K562 (cell line): ENCODE results near the gene ZDHHC11B. TPM values are rescaled to one million over a fixed set of nuclear protein-coding genes. Genes with fewer than 3 reads are reported as not detected.

Experiments used
- ELF2 ChIP-seq: fragments of 250-450 bp; sonication (Bioruptor Pico); IDR thresholded peaks from 2 replicates; pipeline ENCODE4 v1.5.0; 2021; ENCODE audit warnings: mild to moderate bottlenecking
- HDGF ChIP-seq: fragments of 450-650 bp; IDR thresholded peaks from 2 replicates; pipeline ENCODE4 v1.6.1; 2016
- HNRNPK ChIP-seq: fragments of 200-400 bp; formaldehyde crosslinking; IDR thresholded peaks from one replicate; pipeline ENCODE4 v1.6.1; 2018; ENCODE audit warnings: mild to moderate bottlenecking, low read depth, low read length; ENCODE audit not compliant: poor library complexity, severe bottlenecking
- KLF16 ChIP-seq: IDR thresholded peaks from 2 replicates; pipeline ENCODE4 v1.6.1; 2016; ENCODE audit warnings: antibody characterized with exemption
- NRF1 ChIP-seq, 2 experiments: fragments of 450-650 bp; IDR thresholded peaks in 1 of 2; conservative IDR thresholded peaks in 1 of 2; 2 replicates each; pipeline ENCODE4 v1.6.1; 2014; ENCODE audit warnings: mild to moderate bottlenecking in 2 of 2
- POLR2G ChIP-seq: fragments of 200-400 bp; formaldehyde crosslinking; IDR thresholded peaks from 2 replicates; pipeline ENCODE4 v1.6.1; 2017; ENCODE audit warnings: low read depth, mild to moderate bottlenecking, antibody characterized with exemption, low read length, moderate library complexity
- ZNF384 ChIP-seq: IDR thresholded peaks from 2 replicates; pipeline ENCODE4 v1.6.1; 2012; ENCODE audit warnings: low read depth, low read length, improper control_type of control experiment
- polyA plus RNA-seq, 8 experiments: library from polyadenylated mRNA; depleted of rRNA in 4 of 8; stranded (reverse) in 5 of 8; unstranded in 3 of 8; fragments of >200 nt; fragmentation: Nextera tagmentation in 2 of 8; fragmentation: Illumina TruSeq in 1 of 8; extraction: Ambion mirVana in 2 of 8; extraction: Trizol in 1 of 8; gene quantifications; 2 replicates each; pipeline versions ENCODE4 v1.2.1 to v1.2.3, GENCODE V29; 2011 to 2014; ENCODE audit warnings: inconsistent platforms in 1 of 8, missing spikeins in 1 of 8
- total RNA-seq, 7 experiments: library from RNA; depleted of rRNA in 6 of 7; stranded (reverse); fragments of >200 nt in 6 of 7; fragmentation: Illumina TruSeq in 2 of 7; extraction: Trizol in 2 of 7; gene quantifications; 2 replicates each; pipeline versions ENCODE4 v1.2.1 to v1.2.3, GENCODE V29; 2011 to 2021; ENCODE audit warnings: low replicate concordance in 1 of 7
- TF ChIP-seq, protein P1 (sequence below): fragments of 200-600 bp; sonication (generic); IDR thresholded peaks from one replicate; pipeline ENCODE4 v1.6.1; 2012; ENCODE audit warnings: mild to moderate bottlenecking, low read depth, low read length, inconsistent platforms
- TF ChIP-seq, protein P2 (sequence below): fragments of 450-650 bp; IDR thresholded peaks from 2 replicates; pipeline ENCODE4 v1.6.1; 2018; ENCODE audit warnings: mild to moderate bottlenecking, low read depth; ENCODE audit not compliant: partially characterized antibody
- TF ChIP-seq, protein P3 (sequence below): fragments of 250-450 bp; sonication (Bioruptor Pico); IDR thresholded peaks from 2 replicates; pipeline ENCODE4 v1.8.0; 2021; ENCODE audit warnings: mild to moderate bottlenecking, moderate library complexity
- TF ChIP-seq, protein P4 (sequence below): fragments of 450-650 bp; formaldehyde crosslinking; IDR thresholded peaks from 2 replicates; pipeline ENCODE4 v1.4.0; 2022; ENCODE audit warnings: missing genetic modification characterization

The ZDHHC11B gene
- total and polyA plus RNA-seq, 9 of the 15 experiments (the other 6 are each of a cell fraction or from before 2014, with no cell fraction given): 0.03 to 0.23 (median 0.15) TPM; not detected in 3

DNA sequence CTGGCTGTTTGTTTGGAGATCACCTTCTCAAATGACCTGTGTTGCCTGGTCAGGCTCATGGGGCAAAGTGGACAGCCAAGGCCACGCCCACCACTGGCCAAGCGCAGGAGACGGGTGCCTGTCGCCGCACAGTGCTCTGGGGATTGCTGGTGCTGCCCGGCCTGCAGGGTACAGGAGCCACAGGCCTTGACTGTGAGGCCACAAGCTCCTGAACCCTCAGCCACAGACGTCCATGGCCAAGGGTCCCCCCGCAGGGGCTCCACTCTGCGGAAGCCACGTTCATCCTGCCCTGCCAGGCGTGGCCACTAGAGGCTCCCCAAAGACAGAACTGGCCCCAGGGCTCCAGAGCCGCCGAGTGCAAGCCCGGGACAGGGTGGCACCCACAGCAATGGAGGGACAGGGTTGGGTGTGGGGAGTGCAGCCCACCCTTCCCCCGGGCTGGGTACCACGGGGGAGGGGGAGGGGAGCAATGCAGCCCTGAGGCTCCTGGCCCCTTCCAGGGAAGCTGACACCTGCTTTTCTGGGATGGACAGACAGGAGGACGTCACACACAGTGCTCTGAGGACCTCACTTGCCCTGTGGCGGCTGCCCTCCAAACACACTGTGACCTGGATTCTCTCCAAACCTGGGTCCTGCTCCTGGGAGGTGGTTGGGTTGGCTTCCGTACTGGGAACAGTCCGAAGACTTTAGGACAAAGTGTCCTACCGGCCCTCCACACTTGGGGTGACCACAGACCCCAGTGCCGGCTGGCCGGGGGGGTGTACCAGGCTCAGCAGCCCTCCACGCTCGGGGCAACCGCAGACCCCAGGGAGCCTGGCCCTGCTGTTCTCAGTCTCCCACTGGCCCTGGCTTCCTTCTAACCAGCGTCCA is 112.8 kb downstream of the ZDHHC11B start (continued):
- TF ChIP-seq, protein P1, sequence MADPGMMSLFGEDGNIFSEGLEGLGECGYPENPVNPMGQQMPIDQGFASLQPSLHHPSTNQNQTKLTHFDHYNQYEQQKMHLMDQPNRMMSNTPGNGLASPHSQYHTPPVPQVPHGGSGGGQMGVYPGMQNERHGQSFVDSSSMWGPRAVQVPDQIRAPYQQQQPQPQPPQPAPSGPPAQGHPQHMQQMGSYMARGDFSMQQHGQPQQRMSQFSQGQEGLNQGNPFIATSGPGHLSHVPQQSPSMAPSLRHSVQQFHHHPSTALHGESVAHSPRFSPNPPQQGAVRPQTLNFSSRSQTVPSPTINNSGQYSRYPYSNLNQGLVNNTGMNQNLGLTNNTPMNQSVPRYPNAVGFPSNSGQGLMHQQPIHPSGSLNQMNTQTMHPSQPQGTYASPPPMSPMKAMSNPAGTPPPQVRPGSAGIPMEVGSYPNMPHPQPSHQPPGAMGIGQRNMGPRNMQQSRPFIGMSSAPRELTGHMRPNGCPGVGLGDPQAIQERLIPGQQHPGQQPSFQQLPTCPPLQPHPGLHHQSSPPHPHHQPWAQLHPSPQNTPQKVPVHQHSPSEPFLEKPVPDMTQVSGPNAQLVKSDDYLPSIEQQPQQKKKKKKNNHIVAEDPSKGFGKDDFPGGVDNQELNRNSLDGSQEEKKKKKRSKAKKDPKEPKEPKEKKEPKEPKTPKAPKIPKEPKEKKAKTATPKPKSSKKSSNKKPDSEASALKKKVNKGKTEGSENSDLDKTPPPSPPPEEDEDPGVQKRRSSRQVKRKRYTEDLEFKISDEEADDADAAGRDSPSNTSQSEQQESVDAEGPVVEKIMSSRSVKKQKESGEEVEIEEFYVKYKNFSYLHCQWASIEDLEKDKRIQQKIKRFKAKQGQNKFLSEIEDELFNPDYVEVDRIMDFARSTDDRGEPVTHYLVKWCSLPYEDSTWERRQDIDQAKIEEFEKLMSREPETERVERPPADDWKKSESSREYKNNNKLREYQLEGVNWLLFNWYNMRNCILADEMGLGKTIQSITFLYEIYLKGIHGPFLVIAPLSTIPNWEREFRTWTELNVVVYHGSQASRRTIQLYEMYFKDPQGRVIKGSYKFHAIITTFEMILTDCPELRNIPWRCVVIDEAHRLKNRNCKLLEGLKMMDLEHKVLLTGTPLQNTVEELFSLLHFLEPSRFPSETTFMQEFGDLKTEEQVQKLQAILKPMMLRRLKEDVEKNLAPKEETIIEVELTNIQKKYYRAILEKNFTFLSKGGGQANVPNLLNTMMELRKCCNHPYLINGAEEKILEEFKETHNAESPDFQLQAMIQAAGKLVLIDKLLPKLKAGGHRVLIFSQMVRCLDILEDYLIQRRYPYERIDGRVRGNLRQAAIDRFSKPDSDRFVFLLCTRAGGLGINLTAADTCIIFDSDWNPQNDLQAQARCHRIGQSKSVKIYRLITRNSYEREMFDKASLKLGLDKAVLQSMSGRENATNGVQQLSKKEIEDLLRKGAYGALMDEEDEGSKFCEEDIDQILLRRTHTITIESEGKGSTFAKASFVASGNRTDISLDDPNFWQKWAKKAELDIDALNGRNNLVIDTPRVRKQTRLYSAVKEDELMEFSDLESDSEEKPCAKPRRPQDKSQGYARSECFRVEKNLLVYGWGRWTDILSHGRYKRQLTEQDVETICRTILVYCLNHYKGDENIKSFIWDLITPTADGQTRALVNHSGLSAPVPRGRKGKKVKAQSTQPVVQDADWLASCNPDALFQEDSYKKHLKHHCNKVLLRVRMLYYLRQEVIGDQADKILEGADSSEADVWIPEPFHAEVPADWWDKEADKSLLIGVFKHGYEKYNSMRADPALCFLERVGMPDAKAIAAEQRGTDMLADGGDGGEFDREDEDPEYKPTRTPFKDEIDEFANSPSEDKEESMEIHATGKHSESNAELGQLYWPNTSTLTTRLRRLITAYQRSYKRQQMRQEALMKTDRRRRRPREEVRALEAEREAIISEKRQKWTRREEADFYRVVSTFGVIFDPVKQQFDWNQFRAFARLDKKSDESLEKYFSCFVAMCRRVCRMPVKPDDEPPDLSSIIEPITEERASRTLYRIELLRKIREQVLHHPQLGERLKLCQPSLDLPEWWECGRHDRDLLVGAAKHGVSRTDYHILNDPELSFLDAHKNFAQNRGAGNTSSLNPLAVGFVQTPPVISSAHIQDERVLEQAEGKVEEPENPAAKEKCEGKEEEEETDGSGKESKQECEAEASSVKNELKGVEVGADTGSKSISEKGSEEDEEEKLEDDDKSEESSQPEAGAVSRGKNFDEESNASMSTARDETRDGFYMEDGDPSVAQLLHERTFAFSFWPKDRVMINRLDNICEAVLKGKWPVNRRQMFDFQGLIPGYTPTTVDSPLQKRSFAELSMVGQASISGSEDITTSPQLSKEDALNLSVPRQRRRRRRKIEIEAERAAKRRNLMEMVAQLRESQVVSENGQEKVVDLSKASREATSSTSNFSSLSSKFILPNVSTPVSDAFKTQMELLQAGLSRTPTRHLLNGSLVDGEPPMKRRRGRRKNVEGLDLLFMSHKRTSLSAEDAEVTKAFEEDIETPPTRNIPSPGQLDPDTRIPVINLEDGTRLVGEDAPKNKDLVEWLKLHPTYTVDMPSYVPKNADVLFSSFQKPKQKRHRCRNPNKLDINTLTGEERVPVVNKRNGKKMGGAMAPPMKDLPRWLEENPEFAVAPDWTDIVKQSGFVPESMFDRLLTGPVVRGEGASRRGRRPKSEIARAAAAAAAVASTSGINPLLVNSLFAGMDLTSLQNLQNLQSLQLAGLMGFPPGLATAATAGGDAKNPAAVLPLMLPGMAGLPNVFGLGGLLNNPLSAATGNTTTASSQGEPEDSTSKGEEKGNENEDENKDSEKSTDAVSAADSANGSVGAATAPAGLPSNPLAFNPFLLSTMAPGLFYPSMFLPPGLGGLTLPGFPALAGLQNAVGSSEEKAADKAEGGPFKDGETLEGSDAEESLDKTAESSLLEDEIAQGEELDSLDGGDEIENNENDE: no peak
- TF ChIP-seq, protein P2, sequence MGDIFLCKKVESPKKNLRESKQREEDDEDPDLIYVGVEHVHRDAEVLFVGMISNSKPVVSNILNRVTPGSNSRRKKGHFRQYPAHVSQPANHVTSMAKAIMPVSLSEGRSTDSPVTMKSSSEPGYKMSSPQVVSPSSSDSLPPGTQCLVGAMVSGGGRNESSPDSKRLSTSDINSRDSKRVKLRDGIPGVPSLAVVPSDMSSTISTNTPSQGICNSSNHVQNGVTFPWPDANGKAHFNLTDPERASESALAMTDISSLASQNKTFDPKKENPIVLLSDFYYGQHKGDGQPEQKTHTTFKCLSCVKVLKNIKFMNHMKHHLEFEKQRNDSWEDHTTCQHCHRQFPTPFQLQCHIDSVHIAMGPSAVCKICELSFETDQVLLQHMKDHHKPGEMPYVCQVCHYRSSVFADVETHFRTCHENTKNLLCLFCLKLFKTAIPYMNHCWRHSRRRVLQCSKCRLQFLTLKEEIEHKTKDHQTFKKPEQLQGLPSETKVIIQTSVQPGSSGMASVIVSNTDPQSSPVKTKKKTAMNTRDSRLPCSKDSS: no peak
- TF ChIP-seq ZNF384 (no peak), NRF1 (conservative IDR thresholded peaks at IDR 0.05 in 1 of 2, IDR thresholded peaks at IDR 0.05 in 1 of 2) (no peak), KLF16 (peak; percentile 49; the same call in 1 of the 2 replicates), ELF2 (CRISPR knock-in tag) (no peak), POLR2G (peak; percentile 86), HDGF (no peak), HNRNPK (no peak)
- TF ChIP-seq, protein P3, sequence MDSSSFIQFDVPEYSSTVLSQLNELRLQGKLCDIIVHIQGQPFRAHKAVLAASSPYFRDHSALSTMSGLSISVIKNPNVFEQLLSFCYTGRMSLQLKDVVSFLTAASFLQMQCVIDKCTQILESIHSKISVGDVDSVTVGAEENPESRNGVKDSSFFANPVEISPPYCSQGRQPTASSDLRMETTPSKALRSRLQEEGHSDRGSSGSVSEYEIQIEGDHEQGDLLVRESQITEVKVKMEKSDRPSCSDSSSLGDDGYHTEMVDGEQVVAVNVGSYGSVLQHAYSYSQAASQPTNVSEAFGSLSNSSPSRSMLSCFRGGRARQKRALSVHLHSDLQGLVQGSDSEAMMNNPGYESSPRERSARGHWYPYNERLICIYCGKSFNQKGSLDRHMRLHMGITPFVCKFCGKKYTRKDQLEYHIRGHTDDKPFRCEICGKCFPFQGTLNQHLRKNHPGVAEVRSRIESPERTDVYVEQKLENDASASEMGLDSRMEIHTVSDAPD (CRISPR knock-in tag): no peak
- TF ChIP-seq, protein P4, sequence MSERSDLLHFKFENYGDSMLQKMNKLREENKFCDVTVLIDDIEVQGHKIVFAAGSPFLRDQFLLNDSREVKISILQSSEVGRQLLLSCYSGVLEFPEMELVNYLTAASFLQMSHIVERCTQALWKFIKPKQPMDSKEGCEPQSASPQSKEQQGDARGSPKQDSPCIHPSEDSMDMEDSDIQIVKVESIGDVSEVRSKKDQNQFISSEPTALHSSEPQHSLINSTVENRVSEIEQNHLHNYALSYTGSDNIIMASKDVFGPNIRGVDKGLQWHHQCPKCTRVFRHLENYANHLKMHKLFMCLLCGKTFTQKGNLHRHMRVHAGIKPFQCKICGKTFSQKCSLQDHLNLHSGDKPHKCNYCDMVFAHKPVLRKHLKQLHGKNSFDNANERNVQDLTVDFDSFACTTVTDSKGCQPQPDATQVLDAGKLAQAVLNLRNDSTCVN: 0 out of 2 replicates have a peak, but pooled peaks have one; percentile 33
